DMS153 treated with DMSO at 0.1 percent for 48 hours (cell line): ENCODE measurements around the gene DDR2.

Experiments
- DNase-seq: peaks from one replicate; lab custom pipeline; 2025; ENCODE audit not compliant: unreplicated experiment; lab: John Stamatoyannopoulos, UW

Gene DDR2

GRCh38 chr1:162629077-162629627 lies 3.1 kb upstream of the DDR2 start:
- no peak for DNase-seq

GRCh38 chr1:162629651-162630050 lies 2.6 kb upstream of the DDR2 start:
- no peak for DNase-seq

GRCh38 chr1:162631546-162632191 lies 595 bp upstream of the DDR2 start:
- no peak for DNase-seq

GRCh38 chr1:162632698-162633080 lies 425 bp downstream of the DDR2 start:
- DNase-seq = no peak

GRCh38 chr1:162633081-162633762 lies 958 bp downstream of the DDR2 start:
- DNase-seq = no peak

GRCh38 chr1:162635418-162635817 lies 3.2 kb downstream of the DDR2 start:
- DNase-seq = no peak

- DNase-seq = no peak
Observed at GRCh38 chr1:162639718-162640117, 7.5 kb downstream of the DDR2 start.

- no peak for DNase-seq
Observed at GRCh38 chr1:162641114-162641513, 8.8 kb downstream of the DDR2 start.

- DNase-seq = no peak
Observed at GRCh38 chr1:162644986-162645314, 12.7 kb downstream of the DDR2 start.

GRCh38 chr1:162645666-162646065 lies 13.4 kb downstream of the DDR2 start:
- DNase-seq = no peak

- no peak for DNase-seq
Observed at GRCh38 chr1:162649583-162649982, 17.3 kb downstream of the DDR2 start.

- DNase-seq = no peak
Observed at GRCh38 chr1:162654915-162655620, 22.8 kb downstream of the DDR2 start.

- DNase-seq = no peak
Observed at GRCh38 chr1:162656266-162656665, 24.0 kb downstream of the DDR2 start.

- DNase-seq = no peak
Observed at GRCh38 chr1:162660574-162660973, 28.3 kb downstream of the DDR2 start.

- no peak for DNase-seq
Observed at GRCh38 chr1:162661336-162661735, 29.1 kb downstream of the DDR2 start.

- no peak for DNase-seq
Observed at GRCh38 chr1:162662013-162662412, 29.7 kb downstream of the DDR2 start.

GRCh38 chr1:162663086-162663485 lies 30.8 kb downstream of the DDR2 start:
- no peak for DNase-seq

- no peak for DNase-seq
Observed at GRCh38 chr1:162663589-162664106, 31.4 kb downstream of the DDR2 start.

GRCh38 chr1:162666006-162666645 lies 33.9 kb downstream of the DDR2 start:
- no peak for DNase-seq

GRCh38 chr1:162667381-162668080 lies 35.3 kb downstream of the DDR2 start:
- DNase-seq = no peak
